Caco-2 (cell line): ENCODE data around the gene C5orf63. TPM values are rescaled to one million over a fixed set of nuclear protein-coding genes. Genes with fewer than 3 reads are reported as not detected.

ENCODE experiments used
- BruUV-seq: library from RNA; stranded (reverse); fragments of 400-500 nt; replicated peaks from 2 replicates; lab custom pipeline; 2021; lab: Mats Ljungman, UMichigan
- CTCF ChIA-PET: fragments of 300-600 bp; sonication (Branson Sonifier 250); formaldehyde crosslinking; loops from one replicate; lab custom pipeline; 2022; ENCODE audit warnings: antibody characterized with exemption; lab: Charles Lee
- POLR2A ChIA-PET: fragments of 300-600 bp; sonication (Branson Sonifier 250); formaldehyde crosslinking; loops from one replicate; lab custom pipeline; 2022; ENCODE audit warnings: antibody characterized with exemption; lab: Charles Lee
- DNase-seq, 2 experiments: peaks; one replicate each; pipeline versions ENCODE4 v3.0.0 to v3.0.0-alpha.2; 2020 to 2022
- H3K27me3 ChIP-seq: replicated peaks from 2 replicates; pipeline ENCODE4 v1.6.0; 2011; ENCODE audit warnings: low read length; ENCODE audit not compliant: control insufficient read depth, insufficient read depth
- H3K36me3 ChIP-seq: 2 replicates; pipeline ENCODE4 v1.5.1; 2011; ENCODE audit warnings: low read length; ENCODE audit not compliant: control insufficient read depth, insufficient read depth
- H3K4me1 ChIP-seq: fragments of 250-450 bp; sonication (Bioruptor Pico); 2 replicates; pipeline ENCODE4 v1.5.1; 2020; ENCODE audit warnings: mild to moderate bottlenecking
- H3K4me3 ChIP-seq: 2 replicates; pipeline ENCODE4 v1.5.1; 2011; ENCODE audit warnings: low read depth, mild to moderate bottlenecking, control low read depth, low read length
- H3K9me3 ChIP-seq: fragments of 250-450 bp; sonication (Bioruptor Pico); 2 replicates; pipeline ENCODE4 v1.5.1; 2020; ENCODE audit warnings: mild to moderate bottlenecking, moderate library complexity
- H3K27ac Mint-ChIP-seq: one replicate; pipeline ENCODE4 v1.8.0; 2022; ENCODE audit warnings: mixed read lengths; ENCODE audit not compliant: unreplicated experiment
- H3K27me3 Mint-ChIP-seq: one replicate; pipeline ENCODE4 v1.8.0; 2022; ENCODE audit warnings: mixed read lengths; ENCODE audit not compliant: insufficient read depth, unreplicated experiment
- H3K36me3 Mint-ChIP-seq: one replicate; pipeline ENCODE4 v1.8.0; 2022; ENCODE audit warnings: mild to moderate bottlenecking, mixed read lengths; ENCODE audit not compliant: insufficient read depth, unreplicated experiment
- H3K4me1 Mint-ChIP-seq: one replicate; pipeline ENCODE4 v1.8.0; 2022; ENCODE audit warnings: low read depth, mixed read lengths; ENCODE audit not compliant: unreplicated experiment
- H3K4me3 Mint-ChIP-seq: one replicate; pipeline ENCODE4 v1.8.0; 2022; ENCODE audit warnings: mild to moderate bottlenecking, moderate library complexity, mixed read lengths; ENCODE audit not compliant: unreplicated experiment
- H3K9me3 Mint-ChIP-seq: one replicate; pipeline ENCODE4 v1.8.0; 2022; ENCODE audit warnings: mixed read lengths; ENCODE audit not compliant: unreplicated experiment
- intact Hi-C: fragments of 100-400 bp; cut with micrococcal nuclease; formaldehyde crosslinking; loops from one replicate; pipeline ENCODE4 v1.10.0; 2022; ENCODE audit not compliant: unreplicated experiment
- total RNA-seq: library from RNA; stranded (reverse); gene quantifications from 2 replicates; pipeline ENCODE4 v1.2.3, GENCODE V29; 2022
- TF ChIP-seq, protein P1 (sequence below), 2 experiments: fragments of 200-600 bp in 1 of 2; IDR thresholded peaks; 1 replicate in 1 of 2; 2 replicates in 1 of 2; pipeline versions ENCODE4 v1.5.1 to v1.8.0; 2011 to 2022; ENCODE audit warnings: antibody characterized with exemption in 1 of 2, control low read depth in 1 of 2, inconsistent platforms in 1 of 2, low read depth in 1 of 2, low read length in 1 of 2, mild to moderate bottlenecking in 1 of 2, moderate library complexity in 1 of 2; ENCODE audit not compliant: insufficient read depth in 1 of 2, severe bottlenecking in 1 of 2, unreplicated experiment in 1 of 2

The C5orf63 gene
- total RNA-seq, 1 experiment from 2014 or later, result 10.5 TPM

DNA sequence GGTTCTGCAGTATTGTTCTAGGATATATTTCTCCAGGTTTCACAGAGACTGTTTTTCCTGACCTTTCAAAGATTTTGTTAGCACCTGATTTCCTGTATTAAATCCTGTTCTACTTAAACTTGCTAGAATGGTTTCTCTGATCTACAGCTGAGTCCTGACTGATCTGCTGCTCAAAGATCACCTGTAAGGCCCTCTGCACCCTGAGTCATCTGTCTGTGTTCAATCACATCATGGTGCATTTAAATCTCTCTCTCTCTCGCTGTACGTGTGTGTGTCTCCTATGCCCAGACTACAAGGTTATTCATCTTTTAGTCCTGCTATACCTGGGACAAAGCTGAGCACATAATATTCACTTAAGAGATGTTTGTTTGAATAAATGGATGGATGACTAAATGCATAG is 13.3 kb upstream of the C5orf63 start:
- Mint-ChIP-seq H3K27me3 (no peaks in the 10 kb centered on the region), H3K4me3 (no peak overlapping the region)
- no peaks in the 10 kb centered on the region for H3K9me3 ChIP-seq

DNA sequence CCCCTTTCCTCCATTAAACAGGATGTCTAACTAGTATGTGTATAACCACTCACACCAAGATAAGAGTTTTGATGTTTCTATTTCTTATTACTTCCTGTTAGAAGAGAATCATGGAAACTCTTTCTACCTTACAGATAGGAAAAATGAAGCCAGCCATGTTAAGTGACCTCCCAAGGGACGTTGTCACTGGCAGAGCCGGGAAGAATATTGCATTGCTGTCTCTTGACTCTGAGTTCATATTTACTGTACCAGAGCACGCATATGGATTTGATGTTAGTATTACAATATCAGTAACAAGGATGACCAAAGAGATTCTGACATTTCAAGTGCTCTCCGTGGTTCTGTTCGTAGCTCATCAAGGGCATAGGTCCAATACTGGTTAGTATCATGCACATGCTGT is 12.5 kb upstream of the C5orf63 start:
- BruUV-seq, result no TSS peak
- Histone ChIP-seq H3K4me3 (no peak overlapping the region), H3K36me3 (no peaks in the 10 kb centered on the region), H3K27me3 (no peaks in the 10 kb centered on the region), H3K9me3 (no peaks in the 10 kb centered on the region), H3K4me1 (no peaks in the 10 kb centered on the region)
- ChIA-PET POLR2A (no interaction called here), CTCF (no interaction called here)
- H3K4me3 Mint-ChIP-seq, result no peak overlapping the region
- H3K27ac Mint-ChIP-seq, result no peak overlapping the region
- TF ChIP-seq, protein P1, sequence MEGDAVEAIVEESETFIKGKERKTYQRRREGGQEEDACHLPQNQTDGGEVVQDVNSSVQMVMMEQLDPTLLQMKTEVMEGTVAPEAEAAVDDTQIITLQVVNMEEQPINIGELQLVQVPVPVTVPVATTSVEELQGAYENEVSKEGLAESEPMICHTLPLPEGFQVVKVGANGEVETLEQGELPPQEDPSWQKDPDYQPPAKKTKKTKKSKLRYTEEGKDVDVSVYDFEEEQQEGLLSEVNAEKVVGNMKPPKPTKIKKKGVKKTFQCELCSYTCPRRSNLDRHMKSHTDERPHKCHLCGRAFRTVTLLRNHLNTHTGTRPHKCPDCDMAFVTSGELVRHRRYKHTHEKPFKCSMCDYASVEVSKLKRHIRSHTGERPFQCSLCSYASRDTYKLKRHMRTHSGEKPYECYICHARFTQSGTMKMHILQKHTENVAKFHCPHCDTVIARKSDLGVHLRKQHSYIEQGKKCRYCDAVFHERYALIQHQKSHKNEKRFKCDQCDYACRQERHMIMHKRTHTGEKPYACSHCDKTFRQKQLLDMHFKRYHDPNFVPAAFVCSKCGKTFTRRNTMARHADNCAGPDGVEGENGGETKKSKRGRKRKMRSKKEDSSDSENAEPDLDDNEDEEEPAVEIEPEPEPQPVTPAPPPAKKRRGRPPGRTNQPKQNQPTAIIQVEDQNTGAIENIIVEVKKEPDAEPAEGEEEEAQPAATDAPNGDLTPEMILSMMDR (IDR thresholded peaks at IDR 0.05; ENCODE audit: insufficient read depth in 1 of 2, low read depth in 1 of 2, low read length in 1 of 2, severe bottlenecking in 1 of 2, unreplicated experiment in 1 of 2), result no peak
- no peak for DNase-seq
- H3K36me3 Mint-ChIP-seq, result no peaks in the 10 kb centered on the region
- H3K27me3 Mint-ChIP-seq, result no peaks in the 10 kb centered on the region
- no peaks in the 10 kb centered on the region for H3K9me3 Mint-ChIP-seq
- H3K4me1 Mint-ChIP-seq, result no peaks in the 10 kb centered on the region
- intact Hi-C loops, result no loop called here

More for the DNA sequence above, 13.3 kb upstream of the C5orf63 start:
- CTCF ChIA-PET, result no interaction called here
- Histone ChIP-seq H3K4me1 (no peaks in the 10 kb centered on the region), H3K4me3 (no peak overlapping the region), H3K36me3 (no peaks in the 10 kb centered on the region), H3K27me3 (no peaks in the 10 kb centered on the region)
- TF ChIP-seq, protein P1 (IDR thresholded peaks at IDR 0.05; ENCODE audit: insufficient read depth in 1 of 2, low read depth in 1 of 2, low read length in 1 of 2, severe bottlenecking in 1 of 2, unreplicated experiment in 1 of 2), result no peak
- H3K9me3 Mint-ChIP-seq, result no peaks in the 10 kb centered on the region
- POLR2A ChIA-PET, result no interaction called here
- BruUV-seq, result no TSS peak
- no peaks in the 10 kb centered on the region for H3K36me3 Mint-ChIP-seq
- no peak overlapping the region for H3K27ac Mint-ChIP-seq
- H3K4me1 Mint-ChIP-seq, result no peaks in the 10 kb centered on the region
- intact Hi-C loops, result no loop called here
- no peak for DNase-seq

DNA sequence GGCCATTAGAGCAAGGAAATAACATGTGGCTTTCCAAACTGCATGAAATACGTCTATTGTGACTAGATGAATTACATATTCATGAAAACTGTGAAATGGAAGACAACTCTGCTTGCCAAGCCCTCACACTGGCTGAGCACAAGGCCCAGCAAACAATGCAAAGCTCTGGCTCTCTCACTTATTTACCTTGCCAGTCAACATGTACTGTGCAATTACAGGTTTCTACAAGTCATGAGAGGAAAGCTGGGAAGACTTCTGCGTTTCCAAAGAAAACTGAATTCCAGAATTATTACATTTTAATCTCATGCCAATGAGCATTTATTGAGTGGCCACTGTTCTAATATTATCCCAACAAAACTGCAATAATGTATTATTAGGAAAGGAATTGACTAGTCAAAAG is 12.1 kb upstream of the C5orf63 start:
- H3K9me3 Mint-ChIP-seq, result no peaks in the 10 kb centered on the region
- ChIA-PET POLR2A (no interaction called here), CTCF (no interaction called here)
- no peaks in the 10 kb centered on the region for H3K27me3 Mint-ChIP-seq
- no peaks in the 10 kb centered on the region for H3K36me3 Mint-ChIP-seq
- TF ChIP-seq, protein P1 (IDR thresholded peaks at IDR 0.05; ENCODE audit: insufficient read depth in 1 of 2, low read depth in 1 of 2, low read length in 1 of 2, severe bottlenecking in 1 of 2, unreplicated experiment in 1 of 2), result no peak
- no peak overlapping the region for H3K4me3 Mint-ChIP-seq
- peaks cover 2% of the 10 kb centered on the region; the same call in 1 of the 2 replicates for H3K4me1 ChIP-seq
- H3K4me3 ChIP-seq, result no peak overlapping the region
- BruUV-seq, result no TSS peak
- H3K4me1 Mint-ChIP-seq, result peaks cover 3% of the 10 kb centered on the region
- no peaks in the 10 kb centered on the region for H3K36me3 ChIP-seq
- intact Hi-C loops, result no loop called here
- DNase-seq, result no peak
- H3K27ac Mint-ChIP-seq, result no peak overlapping the region
- no peaks in the 10 kb centered on the region for H3K27me3 ChIP-seq
- no peaks in the 10 kb centered on the region for H3K9me3 ChIP-seq
